Progenitor cell of endocrine pancreas (in vitro differentiated cells): ENCODE results near the gene PCNP. TPM values are rescaled to one million over a fixed set of nuclear protein-coding genes. Genes with fewer than 3 reads are reported as not detected.
"Not testable (repeated sequence)": the region's sequence is repeated elsewhere in the genome, so short reads cannot be mapped to it uniquely, and the experiment has no call there.

Source experiments
- DNase-seq: peaks from one replicate; pipeline ENCODE4 v3.0.0; 2021; ENCODE audit warnings: low spot score; ENCODE audit not compliant: unreplicated experiment
- H3K27ac Mint-ChIP-seq: 2 replicates; pipeline ENCODE4 v1.8.0; 2021; ENCODE audit warnings: mild to moderate bottlenecking, moderate library complexity, mixed read lengths
- H3K27me3 Mint-ChIP-seq: 2 replicates; pipeline ENCODE4 v1.8.0; 2021; ENCODE audit warnings: mixed read lengths
- H3K36me3 Mint-ChIP-seq: 2 replicates; pipeline ENCODE4 v1.8.0; 2022; ENCODE audit warnings: mixed read lengths; ENCODE audit not compliant: insufficient read depth
- H3K4me1 Mint-ChIP-seq: 2 replicates; pipeline ENCODE4 v1.8.0; 2021; ENCODE audit warnings: low read depth, mixed read lengths
- H3K4me3 Mint-ChIP-seq: 2 replicates; pipeline ENCODE4 v1.8.0; 2021; ENCODE audit warnings: low read depth, mild to moderate bottlenecking, moderate library complexity, mixed read lengths
- H3K9me3 Mint-ChIP-seq: 2 replicates; pipeline ENCODE4 v1.8.0; 2021; ENCODE audit warnings: low read depth, mixed read lengths
- total RNA-seq: library from RNA; stranded (reverse); gene quantifications from 2 replicates; pipeline ENCODE4 v1.2.1, GENCODE V29; 2021
- TF ChIP-seq, protein P1 (sequence below): fragments of 200-600 bp; sonication (generic); IDR thresholded peaks from one replicate; pipeline ENCODE4 v1.5.0; 2021; ENCODE audit warnings: antibody characterized with exemption, mild to moderate bottlenecking; ENCODE audit not compliant: unreplicated experiment

Gene PCNP
- total RNA-seq, 1 donor from 2014 or later = 154 TPM

- peaks cover 2% of the 10 kb centered on the region for H3K36me3 Mint-ChIP-seq
- H3K9me3 Mint-ChIP-seq = no peaks in the 10 kb centered on the region
- no peak overlapping the region for H3K27ac Mint-ChIP-seq
Measured at GRCh38 chr3:101640256-101640655, 66.3 kb downstream of the PCNP start.

GRCh38 chr3:101641397-101642115, 67.6 kb downstream of the PCNP start:
- not testable (repeated sequence) for H3K36me3 Mint-ChIP-seq, DNase-seq, H3K27me3 Mint-ChIP-seq, H3K9me3 Mint-ChIP-seq, H3K4me3 Mint-ChIP-seq
- Mint-ChIP-seq H3K27ac (peak overlapping the region; percentile 86), H3K4me1 (peaks cover 23% of the 10 kb centered on the region)

More at GRCh38 chr3:101640256-101640655, 66.3 kb downstream of the PCNP start:
- Mint-ChIP-seq H3K4me1 (peaks cover 23% of the 10 kb centered on the region), H3K4me3 (no peak overlapping the region), H3K27me3 (no peaks in the 10 kb centered on the region)
- DNase-seq = no peak
- TF ChIP-seq, protein P1, sequence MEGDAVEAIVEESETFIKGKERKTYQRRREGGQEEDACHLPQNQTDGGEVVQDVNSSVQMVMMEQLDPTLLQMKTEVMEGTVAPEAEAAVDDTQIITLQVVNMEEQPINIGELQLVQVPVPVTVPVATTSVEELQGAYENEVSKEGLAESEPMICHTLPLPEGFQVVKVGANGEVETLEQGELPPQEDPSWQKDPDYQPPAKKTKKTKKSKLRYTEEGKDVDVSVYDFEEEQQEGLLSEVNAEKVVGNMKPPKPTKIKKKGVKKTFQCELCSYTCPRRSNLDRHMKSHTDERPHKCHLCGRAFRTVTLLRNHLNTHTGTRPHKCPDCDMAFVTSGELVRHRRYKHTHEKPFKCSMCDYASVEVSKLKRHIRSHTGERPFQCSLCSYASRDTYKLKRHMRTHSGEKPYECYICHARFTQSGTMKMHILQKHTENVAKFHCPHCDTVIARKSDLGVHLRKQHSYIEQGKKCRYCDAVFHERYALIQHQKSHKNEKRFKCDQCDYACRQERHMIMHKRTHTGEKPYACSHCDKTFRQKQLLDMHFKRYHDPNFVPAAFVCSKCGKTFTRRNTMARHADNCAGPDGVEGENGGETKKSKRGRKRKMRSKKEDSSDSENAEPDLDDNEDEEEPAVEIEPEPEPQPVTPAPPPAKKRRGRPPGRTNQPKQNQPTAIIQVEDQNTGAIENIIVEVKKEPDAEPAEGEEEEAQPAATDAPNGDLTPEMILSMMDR = no peak

DNA sequence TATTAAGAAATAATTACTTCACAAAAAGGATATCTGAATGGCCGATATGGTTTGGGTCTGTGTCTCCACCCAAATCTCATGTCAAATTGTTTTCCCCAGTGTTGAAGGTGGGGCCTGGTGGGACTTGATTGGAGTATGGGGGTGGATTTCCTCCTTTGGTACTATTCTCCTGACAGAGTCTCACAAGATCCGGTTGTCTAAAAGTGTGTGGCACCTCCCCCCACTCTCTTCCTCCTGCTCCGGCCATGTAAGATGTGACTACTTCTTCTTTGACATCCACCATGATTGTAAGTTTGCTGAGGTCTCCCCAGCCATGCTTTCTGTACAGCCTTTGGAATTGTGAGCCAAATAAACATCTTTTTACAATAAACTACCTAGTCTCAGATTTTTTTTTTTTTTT, 68.5 kb downstream of the PCNP start:
- Mint-ChIP-seq H3K4me3 (no peak overlapping the region), H3K36me3 (peaks cover 2% of the 10 kb centered on the region), H3K9me3 (no peaks in the 10 kb centered on the region), H3K4me1 (peaks cover 23% of the 10 kb centered on the region), H3K27me3 (no peaks in the 10 kb centered on the region), H3K27ac (no peak overlapping the region)
- DNase-seq = no peak
- TF ChIP-seq, protein P1 = no peak

GRCh38 chr3:101643009-101643844, 69.2 kb downstream of the PCNP start:
- H3K4me1 Mint-ChIP-seq = peaks cover 17% of the 10 kb centered on the region
- no peaks in the 10 kb centered on the region for H3K9me3 Mint-ChIP-seq
- no peaks in the 10 kb centered on the region for H3K27me3 Mint-ChIP-seq
- H3K4me3 Mint-ChIP-seq = no peak overlapping the region
- peaks cover 2% of the 10 kb centered on the region for H3K36me3 Mint-ChIP-seq
- TF ChIP-seq, protein P1 = no peak
- no peak for DNase-seq
- no peak overlapping the region for H3K27ac Mint-ChIP-seq

Other genes with a start within 250 kb of the PCNP start
- 60.9 and 63.7 TPM in 2 replicates for gene SENP7, start 61.0 kb upstream of the PCNP start, total RNA-seq
- gene TRMT10C, start 12.3 kb upstream of the PCNP start, total RNA-seq = 24.0 and 24.4 TPM in 2 replicates
- 17.8 and 18.8 TPM in 2 replicates for gene ZBTB11, start 103.0 kb downstream of the PCNP start, total RNA-seq
- 1,063 and 1,124 TPM in 2 replicates for gene RPL24, start 112.5 kb downstream of the PCNP start, total RNA-seq
- gene CEP97, start 150.4 kb downstream of the PCNP start, total RNA-seq = 21.9 and 24.5 TPM in 2 replicates
- gene NXPE3, start 205.0 kb downstream of the PCNP start, total RNA-seq = 6.4 and 7.2 TPM in 2 replicates